Panc1 (cell line): Measurements from ENCODE around the gene TMEM52.

Source experiments
- POLR2AphosphoS5 ChIP-seq: IDR thresholded peaks from 2 replicates; pipeline ENCODE4 v1.6.1; 2012; ENCODE audit warnings: mild to moderate bottlenecking, low read depth, low read length, moderate library complexity
- TCF7L2 ChIP-seq: IDR thresholded peaks from 2 replicates; pipeline ENCODE4 v1.6.1; 2011; ENCODE audit warnings: mild to moderate bottlenecking, low read depth, low read length, inconsistent platforms
- TF ChIP-seq, protein P1 (sequence below), 2 experiments: IDR thresholded peaks; 2 replicates each; pipeline ENCODE4 v1.6.1; 2011 to 2012; ENCODE audit warnings: low read depth in 2 of 2, control low read depth in 1 of 2, low read length in 1 of 2, mild to moderate bottlenecking in 1 of 2, moderate library complexity in 1 of 2; ENCODE audit not compliant: insufficient read depth in 1 of 2
- TF ChIP-seq, protein P2 (sequence below): fragments of 450-650 bp; IDR thresholded peaks from 2 replicates; pipeline ENCODE4 v1.5.1; 2017; ENCODE audit warnings: mild to moderate bottlenecking

DNA sequence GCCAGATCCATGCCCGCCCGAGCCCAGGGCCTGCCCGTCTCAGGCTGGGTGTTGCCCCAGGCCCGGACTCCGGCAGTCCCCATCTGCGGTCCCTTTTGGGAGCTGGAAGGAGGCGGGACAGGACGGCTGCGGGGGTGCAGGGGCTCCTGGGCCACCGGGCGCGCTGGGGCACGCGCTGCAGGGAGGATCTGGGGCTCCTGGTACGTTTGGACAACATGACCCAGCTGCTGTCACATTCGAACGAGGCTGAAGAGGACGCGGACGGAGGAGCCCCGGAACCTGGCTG lies 10.6 kb downstream of the TMEM52 start:
- TF ChIP-seq, protein P1, sequence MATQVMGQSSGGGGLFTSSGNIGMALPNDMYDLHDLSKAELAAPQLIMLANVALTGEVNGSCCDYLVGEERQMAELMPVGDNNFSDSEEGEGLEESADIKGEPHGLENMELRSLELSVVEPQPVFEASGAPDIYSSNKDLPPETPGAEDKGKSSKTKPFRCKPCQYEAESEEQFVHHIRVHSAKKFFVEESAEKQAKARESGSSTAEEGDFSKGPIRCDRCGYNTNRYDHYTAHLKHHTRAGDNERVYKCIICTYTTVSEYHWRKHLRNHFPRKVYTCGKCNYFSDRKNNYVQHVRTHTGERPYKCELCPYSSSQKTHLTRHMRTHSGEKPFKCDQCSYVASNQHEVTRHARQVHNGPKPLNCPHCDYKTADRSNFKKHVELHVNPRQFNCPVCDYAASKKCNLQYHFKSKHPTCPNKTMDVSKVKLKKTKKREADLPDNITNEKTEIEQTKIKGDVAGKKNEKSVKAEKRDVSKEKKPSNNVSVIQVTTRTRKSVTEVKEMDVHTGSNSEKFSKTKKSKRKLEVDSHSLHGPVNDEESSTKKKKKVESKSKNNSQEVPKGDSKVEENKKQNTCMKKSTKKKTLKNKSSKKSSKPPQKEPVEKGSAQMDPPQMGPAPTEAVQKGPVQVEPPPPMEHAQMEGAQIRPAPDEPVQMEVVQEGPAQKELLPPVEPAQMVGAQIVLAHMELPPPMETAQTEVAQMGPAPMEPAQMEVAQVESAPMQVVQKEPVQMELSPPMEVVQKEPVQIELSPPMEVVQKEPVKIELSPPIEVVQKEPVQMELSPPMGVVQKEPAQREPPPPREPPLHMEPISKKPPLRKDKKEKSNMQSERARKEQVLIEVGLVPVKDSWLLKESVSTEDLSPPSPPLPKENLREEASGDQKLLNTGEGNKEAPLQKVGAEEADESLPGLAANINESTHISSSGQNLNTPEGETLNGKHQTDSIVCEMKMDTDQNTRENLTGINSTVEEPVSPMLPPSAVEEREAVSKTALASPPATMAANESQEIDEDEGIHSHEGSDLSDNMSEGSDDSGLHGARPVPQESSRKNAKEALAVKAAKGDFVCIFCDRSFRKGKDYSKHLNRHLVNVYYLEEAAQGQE (IDR thresholded peaks at IDR 0.05; ENCODE audit: insufficient read depth in 1 of 2, low read depth in 2 of 2, low read length in 1 of 2): no peak
- TF ChIP-seq, protein P2, sequence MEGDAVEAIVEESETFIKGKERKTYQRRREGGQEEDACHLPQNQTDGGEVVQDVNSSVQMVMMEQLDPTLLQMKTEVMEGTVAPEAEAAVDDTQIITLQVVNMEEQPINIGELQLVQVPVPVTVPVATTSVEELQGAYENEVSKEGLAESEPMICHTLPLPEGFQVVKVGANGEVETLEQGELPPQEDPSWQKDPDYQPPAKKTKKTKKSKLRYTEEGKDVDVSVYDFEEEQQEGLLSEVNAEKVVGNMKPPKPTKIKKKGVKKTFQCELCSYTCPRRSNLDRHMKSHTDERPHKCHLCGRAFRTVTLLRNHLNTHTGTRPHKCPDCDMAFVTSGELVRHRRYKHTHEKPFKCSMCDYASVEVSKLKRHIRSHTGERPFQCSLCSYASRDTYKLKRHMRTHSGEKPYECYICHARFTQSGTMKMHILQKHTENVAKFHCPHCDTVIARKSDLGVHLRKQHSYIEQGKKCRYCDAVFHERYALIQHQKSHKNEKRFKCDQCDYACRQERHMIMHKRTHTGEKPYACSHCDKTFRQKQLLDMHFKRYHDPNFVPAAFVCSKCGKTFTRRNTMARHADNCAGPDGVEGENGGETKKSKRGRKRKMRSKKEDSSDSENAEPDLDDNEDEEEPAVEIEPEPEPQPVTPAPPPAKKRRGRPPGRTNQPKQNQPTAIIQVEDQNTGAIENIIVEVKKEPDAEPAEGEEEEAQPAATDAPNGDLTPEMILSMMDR: no peak
- TF ChIP-seq POLR2AphosphoS5 (no peak), TCF7L2 (no peak)
